Common myeloid progenitor, CD34-positive (primary cell): ENCODE results near the gene DTNB.

Experiments used
- CTCF ChIA-PET: fragments of 350-600 bp; sonication (Branson Sonifier 250); formaldehyde crosslinking; loops from one replicate; lab custom pipeline; 2021; ENCODE audit warnings: antibody characterized with exemption; lab: Charles Lee
- POLR2A ChIA-PET: fragments of 350-600 bp; sonication (Branson Sonifier 250); formaldehyde crosslinking; loops from one replicate; lab custom pipeline; 2021; ENCODE audit warnings: antibody characterized with exemption; lab: Charles Lee
- DNase-seq, 3 donors: peaks; one replicate each; pipeline versions ENCODE4 v3.0.0 to v3.0.0-alpha.2; 2013
- H3K27ac ChIP-seq, 2 experiments: 1 replicate in 1 of 2; 2 replicates in 1 of 2; pipeline ENCODE4 v1.7.0; 2013; ENCODE audit warnings: inconsistent platforms in 2 of 2, low read length in 2 of 2, mild to moderate bottlenecking in 2 of 2, low read depth in 1 of 2, moderate library complexity in 1 of 2; ENCODE audit not compliant: severe bottlenecking in 2 of 2, insufficient read depth in 1 of 2, poor library complexity in 1 of 2
- H3K27me3 ChIP-seq, 5 experiments: replicated peaks in 2 of 5; 1 replicate in 3 of 5; 2 replicates in 2 of 5; pipeline versions ENCODE4 v1.6.1 to v1.7.0; 2013; ENCODE audit warnings: low read length in 4 of 5, mild to moderate bottlenecking in 2 of 5, moderate library complexity in 2 of 5, inconsistent platforms in 1 of 5; ENCODE audit not compliant: insufficient read depth in 5 of 5, control insufficient read depth in 4 of 5
- H3K36me3 ChIP-seq, 4 experiments: 1 replicate in 2 of 4; 2 replicates in 2 of 4; pipeline versions ENCODE4 v1.6.1 to v1.7.0; 2013; ENCODE audit warnings: low read length in 3 of 4, control low read depth in 1 of 4, mild to moderate bottlenecking in 1 of 4; ENCODE audit not compliant: control insufficient read depth in 4 of 4, insufficient read depth in 4 of 4
- H3K4me1 ChIP-seq, 4 experiments: 1 replicate in 3 of 4; 2 replicates in 1 of 4; pipeline versions ENCODE4 v1.6.1 to v1.7.1; 2013; ENCODE audit warnings: low read length in 3 of 4, mild to moderate bottlenecking in 3 of 4, control low read depth in 1 of 4, inconsistent platforms in 1 of 4, moderate library complexity in 1 of 4; ENCODE audit not compliant: control insufficient read depth in 4 of 4, insufficient read depth in 4 of 4; ENCODE audit errors: control extremely low read depth in 1 of 4
- H3K4me3 ChIP-seq, 7 experiments: 1 replicate in 4 of 7; 2 replicates in 3 of 7; pipeline versions ENCODE4 v1.5.1 to v1.7.0; 2013; ENCODE audit warnings: mild to moderate bottlenecking in 7 of 7, low read length in 6 of 7, moderate library complexity in 6 of 7, inconsistent platforms in 2 of 7, low read depth in 2 of 7, control low read depth in 1 of 7; ENCODE audit not compliant: insufficient read depth in 4 of 7, control insufficient read depth in 1 of 7; ENCODE audit errors: extremely low read depth in 1 of 7
- H3K9me3 ChIP-seq, 5 experiments: 1 replicate in 4 of 5; 2 replicates in 1 of 5; pipeline versions ENCODE4 v1.6.1 to v1.7.1; 2013; ENCODE audit warnings: low read length in 4 of 5, mild to moderate bottlenecking in 2 of 5, inconsistent platforms in 1 of 5, low read depth in 1 of 5, moderate library complexity in 1 of 5; ENCODE audit not compliant: control insufficient read depth in 4 of 5, insufficient read depth in 2 of 5; ENCODE audit errors: control extremely low read depth in 1 of 5
- WGBS: methylation state at CpG from one replicate; pipeline ENCODE4 v1.1.5; 2013; ENCODE audit not compliant: insufficient coverage; 5-methylcytosine and 5-hydroxymethylcytosine counted together

Gene DTNB

GRCh38 chr2:25685741-25686140 lies 12.4 kb upstream of the DTNB start:
- H3K4me1 ChIP-seq = no peaks in the 10 kb centered on the region
- DNase-seq = no peak
- 100% methylated on average over 1 of the region's 2 CpGs for WGBS
- CTCF ChIA-PET = interaction anchor here (1.1 to 4.9 kb wide), 4 partner anchors 9 to 13 kb away, joined by 3 to 34 read pairs (median 3); no protein-coding TSS in a partner anchor
- no peaks in the 10 kb centered on the region for H3K36me3 ChIP-seq
- H3K4me3 ChIP-seq = no peak overlapping the region
- peaks cover 0 to 3% (median 0%) of the 10 kb centered on the region in 5 experiments for H3K27me3 ChIP-seq
- POLR2A ChIA-PET = no interaction called here
- no peaks in the 10 kb centered on the region for H3K9me3 ChIP-seq
- no peak overlapping the region for H3K27ac ChIP-seq

- Histone ChIP-seq H3K9me3 (no peaks in the 10 kb centered on the region), H3K4me3 (no peak overlapping the region), H3K27ac (no peak overlapping the region), H3K36me3 (no peaks in the 10 kb centered on the region), H3K4me1 (no peaks in the 10 kb centered on the region), H3K27me3 (peaks cover 0 to 3% (median 0%) of the 10 kb centered on the region in 5 experiments)
- ChIA-PET CTCF (interaction anchor here (1.3 to 4.9 kb wide), 2 partner anchors 9 to 14 kb away, joined by 3 to 34 read pairs; no protein-coding TSS in a partner anchor), POLR2A (interaction anchor here (0.6 kb wide), 1 partner anchor 99 kb away, joined by 4 read pairs; no protein-coding TSS in a partner anchor)
- 92% methylated on average over 17 of the region's 20 CpGs for WGBS
- no peak for DNase-seq
These were observed 11.4 kb upstream of the DTNB start for GRCh38 chr2:25684577-25685473.

DNA sequence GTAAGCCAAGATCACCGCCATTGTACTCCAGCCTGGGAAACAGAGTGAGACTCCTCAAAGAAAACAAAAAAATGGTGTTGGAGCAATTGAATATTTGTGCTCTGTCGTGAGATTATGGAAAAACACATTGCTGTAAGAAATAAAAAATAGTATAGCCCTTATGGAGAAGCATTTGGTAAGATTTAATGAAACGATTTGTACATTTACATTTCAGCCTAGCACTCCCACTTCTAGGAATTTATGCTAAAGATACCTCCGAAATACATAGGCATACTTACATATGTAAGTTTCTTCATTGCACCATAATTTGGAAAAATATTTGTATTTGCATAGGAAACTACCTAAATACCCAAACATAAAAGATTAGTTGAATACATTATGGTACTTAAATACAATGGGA lies 8.7 kb upstream of the DTNB start:
- ChIA-PET CTCF (interaction anchor here (1.4 kb wide), 1 partner anchor 9 kb away, joined by 3 read pairs; no protein-coding TSS in a partner anchor), POLR2A (no interaction called here)
- Histone ChIP-seq H3K36me3 (no peaks in the 10 kb centered on the region), H3K4me3 (no peak overlapping the region), H3K27me3 (peaks cover 0 to 3% (median 0%) of the 10 kb centered on the region in 5 experiments), H3K9me3 (no peaks in the 10 kb centered on the region), H3K4me1 (no peaks in the 10 kb centered on the region), H3K27ac (no peak overlapping the region)
- DNase-seq = no peak
- WGBS = 100% methylated on average over 1 of the region's 4 CpGs

DNA sequence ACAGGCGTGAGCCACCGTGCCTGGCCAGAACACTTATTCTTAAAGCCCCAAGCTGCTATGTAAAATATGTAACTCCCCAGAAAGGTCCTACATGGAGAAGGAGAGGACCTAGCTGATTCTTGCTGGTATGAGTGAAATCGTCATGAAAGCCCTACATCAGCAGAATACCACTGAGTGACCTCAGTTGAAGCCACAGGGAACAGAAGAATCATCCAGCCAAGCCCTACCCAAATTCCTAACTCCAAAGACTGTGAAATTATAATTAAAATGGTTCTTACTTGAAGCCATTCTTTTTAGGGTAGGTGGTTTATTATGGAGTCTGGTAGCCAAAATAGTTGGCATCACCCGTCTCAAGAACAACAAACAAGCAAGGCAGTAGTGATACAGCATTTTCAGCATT lies 4.5 kb upstream of the DTNB start:
- H3K27ac ChIP-seq = no peak overlapping the region
- ChIA-PET POLR2A (no interaction called here), CTCF (interaction anchor here (1.1 kb wide), 1 partner anchor 23 kb away, joined by 3 read pairs; no protein-coding TSS in a partner anchor)
- no CpG with 5 or more reads among the region's 4 CpGs for WGBS
- no peaks in the 10 kb centered on the region for H3K27me3 ChIP-seq
- H3K4me3 ChIP-seq = no peak overlapping the region
- no peak for DNase-seq
- H3K4me1 ChIP-seq = peaks cover 2 to 18% (median 8%) of the 10 kb centered on the region in 4 experiments
- no peaks in the 10 kb centered on the region for H3K9me3 ChIP-seq
- H3K36me3 ChIP-seq = no peaks in the 10 kb centered on the region

GRCh38 chr2:25674077-25674362 lies 643 bp upstream of the DTNB start:
- 2% methylated on average over 8 of the region's 10 CpGs for WGBS
- no peak for DNase-seq
- H3K4me3 ChIP-seq = peak overlapping the region; percentile 45 to 96 (median 70)
- ChIA-PET POLR2A (no interaction called here), CTCF (interaction anchor here (1.2 to 3.4 kb wide), 3 partner anchors 9 to 27 kb away, joined by 4 to 8 read pairs (median 4); no protein-coding TSS in a partner anchor)
- H3K4me1 ChIP-seq = peaks cover 6 to 25% (median 20%) of the 10 kb centered on the region in 4 experiments
- no peaks in the 10 kb centered on the region for H3K36me3 ChIP-seq
- no peak overlapping the region for H3K27ac ChIP-seq
- no peaks in the 10 kb centered on the region for H3K27me3 ChIP-seq
- no peaks in the 10 kb centered on the region for H3K9me3 ChIP-seq

GRCh38 chr2:25672494-25673299 lies 680 bp downstream of the DTNB start:
- ChIA-PET CTCF (interaction anchor here (1.0 to 2.1 kb wide), 4 partner anchors 26 to 542 kb away, joined by 3 to 11 read pairs (median 5); no protein-coding TSS in a partner anchor), POLR2A (no interaction called here)
- Histone ChIP-seq H3K4me3 (peak overlapping the region; percentile 71 to 96 (median 80)), H3K36me3 (no peaks in the 10 kb centered on the region), H3K9me3 (no peaks in the 10 kb centered on the region), H3K27me3 (no peaks in the 10 kb centered on the region), H3K27ac (peak overlapping the region in 1 of 2 experiments; percentile 53), H3K4me1 (peaks cover 6 to 25% (median 20%) of the 10 kb centered on the region in 4 experiments)
- 1% methylated on average over 55 of the region's 60 CpGs for whole genome bisulfite sequencing
- peak; percentile 64 to 90 (median 83) for DNase-seq
